ENCODE results near the gene IDE. TPM values are rescaled to one million over a fixed set of nuclear protein-coding genes. Genes with fewer than 3 reads are reported as not detected.
"Not testable (repeated sequence)": the region's sequence is repeated elsewhere in the genome, so short reads cannot be mapped to it uniquely, and the experiment has no call there.

IDE gene
- polyA plus RNA-seq, 1 experiment = 15.1 TPM

DNA sequence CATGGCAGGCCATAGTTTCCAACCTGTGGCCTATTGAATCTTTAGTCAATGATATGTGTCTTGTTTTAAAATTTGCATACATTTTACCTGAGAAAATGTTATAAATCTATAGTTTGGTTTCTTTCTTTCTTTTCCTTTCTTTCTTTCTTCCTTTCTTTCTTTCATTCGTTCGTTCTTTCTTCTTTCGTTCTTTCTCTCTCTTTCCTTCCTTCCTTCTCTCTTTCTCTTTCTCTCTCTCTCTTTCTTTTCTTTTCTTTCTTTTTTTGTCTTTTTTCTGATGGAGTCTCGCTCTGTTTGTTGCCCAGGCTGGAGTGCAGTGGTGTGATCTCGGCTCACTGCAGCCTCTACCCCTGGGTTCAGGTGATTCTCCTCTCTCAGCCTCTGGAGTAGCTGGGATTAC lies 133.3 kb downstream of the IDE start:
- Histone ChIP-seq H3K27me3 (ENCODE audit: control insufficient read depth, insufficient read depth, low read length) (no peaks in the 10 kb centered on the region), H3K4me3 (ENCODE audit: low read depth, low read length) (no peak overlapping the region), H3K36me3 (ENCODE audit: control insufficient read depth, insufficient read depth, low read length) (no peaks in the 10 kb centered on the region)
- no peak for DNase-seq (ENCODE audit: low read depth)
- TF ChIP-seq CTCF (IDR thresholded peaks at IDR 0.05; ENCODE audit: insufficient read depth, low read depth, low read length) = no peak
- CTCF ChIA-PET = no interaction called here
- POLR2A ChIA-PET = no interaction called here

GRCh38 chr10:92438220-92438619 lies 135.7 kb downstream of the IDE start:
- DNase-seq (ENCODE audit: low read depth) = no peak
- no peaks in the 10 kb centered on the region for H3K27me3 ChIP-seq (ENCODE audit: control insufficient read depth, insufficient read depth, low read length)
- POLR2A ChIA-PET = no interaction called here
- no peaks in the 10 kb centered on the region for H3K36me3 ChIP-seq (ENCODE audit: control insufficient read depth, insufficient read depth, low read length)
- no peak for TF ChIP-seq CTCF (IDR thresholded peaks at IDR 0.05; ENCODE audit: insufficient read depth, low read depth, low read length)
- H3K4me3 ChIP-seq (ENCODE audit: low read depth, low read length) = no peak overlapping the region
- CTCF ChIA-PET = interaction anchor here (0.7 to 6.4 kb wide), 3 partner anchors 28 to 356 kb away, joined by 3 to 46 read pairs (median 3); no protein-coding TSS in a partner anchor

- no peaks in the 10 kb centered on the region for H3K27me3 ChIP-seq (ENCODE audit: control insufficient read depth, insufficient read depth, low read length)
- POLR2A ChIA-PET = no interaction called here
- no peaks in the 10 kb centered on the region for H3K36me3 ChIP-seq (ENCODE audit: control insufficient read depth, insufficient read depth, low read length)
- CTCF ChIA-PET = interaction anchor here (1.5 to 6.4 kb wide), 3 partner anchors 12 to 350 kb away, joined by 3 to 46 read pairs (median 7); no protein-coding TSS in a partner anchor
- no peak overlapping the region for H3K4me3 ChIP-seq (ENCODE audit: low read depth, low read length)
- DNase-seq (ENCODE audit: low read depth) = no peak
- TF ChIP-seq CTCF (IDR thresholded peaks at IDR 0.05; ENCODE audit: insufficient read depth, low read depth, low read length) = no peak
These were observed 137.3 kb downstream of the IDE start for GRCh38 chr10:92436611-92437010.

DNA sequence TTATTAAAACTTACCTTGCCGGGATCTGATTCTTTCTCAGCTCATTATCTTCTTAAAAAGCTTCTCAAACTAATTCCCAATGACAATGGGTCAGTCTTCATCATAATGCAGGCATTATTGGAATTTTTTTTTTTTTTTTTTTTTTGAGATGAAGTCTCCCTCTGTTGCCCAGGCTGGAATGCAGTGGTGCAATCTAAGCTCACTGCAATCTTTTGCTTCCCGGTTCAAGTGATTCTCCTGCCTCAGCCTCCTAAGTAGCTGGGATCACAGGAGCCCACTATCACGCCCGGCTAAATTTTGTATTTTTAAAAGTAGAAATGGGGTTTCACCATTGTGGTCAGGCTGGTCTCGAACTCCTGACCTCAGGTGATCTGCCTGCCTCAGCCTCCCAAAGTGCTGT lies 137.8 kb downstream of the IDE start:
- POLR2A ChIA-PET; DNase-seq (ENCODE audit: low read depth): not testable (repeated sequence)
- CTCF ChIA-PET = interaction anchor here (0.9 to 6.4 kb wide), 4 partner anchors 11 to 350 kb away, joined by 3 to 46 read pairs (median 5); no protein-coding TSS in a partner anchor

GRCh38 chr10:92434385-92434784 lies 139.5 kb downstream of the IDE start:
- ChIA-PET POLR2A (no interaction called here), CTCF (interaction anchor here (0.6 to 6.4 kb wide), 2 partner anchors 19 to 348 kb away, joined by 3 to 46 read pairs; no protein-coding TSS in a partner anchor)
- Histone ChIP-seq H3K4me3 (ENCODE audit: low read depth, low read length) (no peak overlapping the region), H3K27me3 (ENCODE audit: control insufficient read depth, insufficient read depth, low read length) (no peaks in the 10 kb centered on the region), H3K36me3 (ENCODE audit: control insufficient read depth, insufficient read depth, low read length) (no peaks in the 10 kb centered on the region)
- TF ChIP-seq CTCF (IDR thresholded peaks at IDR 0.05; ENCODE audit: insufficient read depth, low read depth, low read length) = no peak
- DNase-seq (ENCODE audit: low read depth) = no peak

More for the DNA sequence above, 137.8 kb downstream of the IDE start:
- H3K27me3 ChIP-seq (ENCODE audit: control insufficient read depth, insufficient read depth, low read length); H3K4me3 ChIP-seq (ENCODE audit: low read depth, low read length); H3K36me3 ChIP-seq (ENCODE audit: control insufficient read depth, insufficient read depth, low read length): not testable (repeated sequence)

- Histone ChIP-seq H3K4me3 (ENCODE audit: low read depth, low read length) (no peak overlapping the region), H3K36me3 (ENCODE audit: control insufficient read depth, insufficient read depth, low read length) (no peaks in the 10 kb centered on the region), H3K27me3 (ENCODE audit: control insufficient read depth, insufficient read depth, low read length) (no peaks in the 10 kb centered on the region)
- no peak for DNase-seq (ENCODE audit: low read depth)
- TF ChIP-seq CTCF (IDR thresholded peaks at IDR 0.05; ENCODE audit: insufficient read depth, low read depth, low read length) = no peak
- POLR2A ChIA-PET = no interaction called here
- CTCF ChIA-PET = interaction anchor here (0.7 to 6.4 kb wide), 4 partner anchors 13 to 346 kb away, joined by 3 to 46 read pairs (median 4); no protein-coding TSS in a partner anchor
These were observed 141.3 kb downstream of the IDE start for GRCh38 chr10:92432596-92432995.

All from BJ (cell line).